Rectal smooth muscle tissue (tissue), 1 donor: ENCODE measurements around the gene ZIC2.

Experiments
- H3K27ac ChIP-seq: one replicate; pipeline ENCODE4 v1.7.0; 2013; ENCODE audit warnings: low read depth, low read length, inconsistent platforms
- H3K27me3 ChIP-seq: one replicate; pipeline ENCODE4 v1.7.0; 2013; ENCODE audit warnings: low read length; ENCODE audit not compliant: control insufficient read depth, insufficient read depth
- H3K36me3 ChIP-seq: one replicate; pipeline ENCODE4 v1.7.0; 2013; ENCODE audit warnings: low read length; ENCODE audit not compliant: control insufficient read depth, insufficient read depth
- H3K4me1 ChIP-seq: one replicate; pipeline ENCODE4 v1.7.0; 2013; ENCODE audit warnings: low read length; ENCODE audit not compliant: control insufficient read depth, insufficient read depth
- H3K4me3 ChIP-seq: one replicate; pipeline ENCODE4 v1.7.0; 2013; ENCODE audit warnings: low read length
- H3K9ac ChIP-seq: one replicate; pipeline ENCODE4 v1.7.0; 2013; ENCODE audit warnings: low read length

ZIC2 gene

DNA sequence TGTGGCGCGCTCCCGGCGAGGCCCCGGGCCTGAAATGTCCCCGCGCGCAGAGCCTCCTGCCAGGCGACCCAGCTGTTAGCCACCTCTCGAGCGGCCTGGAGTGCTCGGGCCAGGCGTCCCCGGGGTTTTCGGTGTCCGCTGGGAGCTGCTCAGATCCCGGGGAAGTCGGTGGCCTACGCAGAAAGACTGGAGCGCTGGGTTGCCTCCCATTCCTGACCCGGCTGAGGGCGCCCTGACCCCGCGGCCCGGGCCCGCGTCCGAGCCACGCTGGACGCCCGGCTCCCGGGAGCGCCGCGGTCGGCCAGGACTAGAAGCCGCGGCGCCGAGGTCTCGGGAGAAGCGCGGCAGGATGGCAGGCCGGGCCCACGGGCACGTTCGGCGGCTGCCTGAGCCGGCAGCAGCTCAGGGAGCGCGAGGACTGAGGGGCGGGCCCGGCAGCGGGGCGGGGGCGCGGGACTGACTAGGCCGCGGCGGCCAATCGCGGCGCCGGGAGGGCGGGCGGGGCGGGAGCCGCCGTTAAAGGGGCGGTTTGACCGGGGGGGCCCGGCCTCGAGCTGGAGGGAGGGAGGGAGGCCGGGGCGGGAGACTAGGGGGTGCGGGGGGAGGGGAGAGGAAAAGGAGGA is 1.3 kb upstream of the ZIC2 start:
- Histone ChIP-seq H3K9ac (no peak overlapping the region), H3K4me3 (peak overlapping the region; percentile 29), H3K27me3 (peaks cover 73% of the 10 kb centered on the region), H3K4me1 (no peaks in the 10 kb centered on the region), H3K27ac (no peak overlapping the region), H3K36me3 (no peaks in the 10 kb centered on the region)

DNA sequence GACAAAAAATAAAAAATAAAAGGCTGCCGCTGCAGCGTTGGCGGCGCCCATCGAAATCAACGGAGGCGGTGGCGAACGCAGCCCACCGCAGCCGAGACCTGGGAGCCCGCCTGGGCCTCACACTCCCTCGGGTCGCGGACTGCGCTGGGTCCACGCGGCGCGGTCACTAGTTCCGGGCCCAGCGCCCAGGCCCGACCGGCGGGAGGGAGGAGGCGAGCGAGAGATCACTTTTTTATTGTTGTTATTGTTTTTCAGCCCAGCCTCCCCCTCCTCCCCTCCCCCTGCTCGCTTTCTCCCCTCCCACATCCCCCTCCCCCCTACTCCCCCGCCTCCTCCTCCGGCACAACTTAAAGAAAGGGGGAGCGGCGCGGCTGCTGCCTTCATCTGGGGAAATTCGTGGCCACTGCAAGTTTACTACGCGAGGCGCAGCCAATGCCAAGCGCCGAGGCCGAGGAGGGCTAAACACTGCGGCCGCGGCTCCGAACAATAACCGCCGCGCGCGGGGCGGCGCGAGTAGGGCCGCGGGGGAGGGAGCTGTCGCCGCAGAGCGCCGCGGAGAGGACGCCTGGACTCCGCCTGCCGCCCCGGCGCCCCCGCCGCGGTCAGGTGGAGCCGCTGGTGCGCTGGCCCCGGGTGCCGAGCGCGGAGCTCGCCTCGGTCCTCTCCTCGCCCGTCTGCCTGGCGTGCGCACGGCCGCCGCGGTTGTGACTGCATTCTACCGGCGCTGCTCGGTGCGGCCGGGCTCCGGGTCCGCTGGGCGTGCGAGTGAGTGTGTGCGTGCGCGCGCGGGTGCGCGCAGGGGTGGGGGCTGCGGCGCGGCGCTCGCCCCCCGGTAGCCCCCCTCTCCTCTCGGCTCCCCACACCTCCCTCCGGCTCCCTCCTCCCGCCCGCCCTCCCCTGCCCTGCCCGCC is 505 bp upstream of the ZIC2 start:
- peak overlapping the region; percentile 46 for H3K4me3 ChIP-seq
- peaks cover 72% of the 10 kb centered on the region for H3K27me3 ChIP-seq

DNA sequence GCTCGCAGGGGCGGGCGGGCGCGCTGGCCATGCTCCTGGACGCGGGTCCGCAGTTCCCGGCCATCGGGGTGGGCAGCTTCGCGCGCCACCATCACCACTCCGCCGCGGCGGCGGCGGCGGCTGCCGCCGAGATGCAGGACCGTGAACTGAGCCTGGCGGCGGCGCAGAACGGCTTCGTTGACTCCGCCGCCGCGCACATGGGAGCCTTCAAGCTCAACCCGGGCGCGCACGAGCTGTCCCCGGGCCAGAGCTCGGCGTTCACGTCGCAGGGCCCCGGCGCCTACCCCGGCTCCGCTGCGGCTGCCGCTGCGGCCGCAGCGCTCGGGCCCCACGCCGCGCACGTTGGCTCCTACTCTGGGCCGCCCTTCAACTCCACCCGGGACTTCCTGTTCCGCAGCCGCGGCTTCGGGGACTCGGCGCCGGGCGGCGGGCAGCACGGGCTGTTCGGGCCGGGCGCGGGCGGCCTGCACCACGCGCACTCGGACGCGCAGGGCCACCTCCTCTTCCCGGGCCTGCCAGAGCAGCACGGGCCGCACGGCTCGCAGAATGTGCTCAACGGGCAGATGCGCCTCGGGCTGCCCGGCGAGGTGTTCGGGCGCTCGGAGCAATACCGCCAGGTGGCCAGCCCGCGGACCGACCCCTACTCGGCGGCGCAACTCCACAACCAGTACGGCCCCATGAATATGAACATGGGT is 599 bp downstream of the ZIC2 start:
- H3K27me3 ChIP-seq, result peaks cover 71% of the 10 kb centered on the region
- H3K36me3 ChIP-seq, result no peaks in the 10 kb centered on the region
- peak overlapping the region; percentile 36 for H3K4me3 ChIP-seq
- no peaks in the 10 kb centered on the region for H3K4me1 ChIP-seq
- no peak overlapping the region for H3K9ac ChIP-seq
- H3K27ac ChIP-seq, result no peak overlapping the region

More for the DNA sequence above, 505 bp upstream of the ZIC2 start:
- no peak overlapping the region for H3K27ac ChIP-seq
- H3K36me3 ChIP-seq, result no peaks in the 10 kb centered on the region
- no peaks in the 10 kb centered on the region for H3K4me1 ChIP-seq
- no peak overlapping the region for H3K9ac ChIP-seq

DNA sequence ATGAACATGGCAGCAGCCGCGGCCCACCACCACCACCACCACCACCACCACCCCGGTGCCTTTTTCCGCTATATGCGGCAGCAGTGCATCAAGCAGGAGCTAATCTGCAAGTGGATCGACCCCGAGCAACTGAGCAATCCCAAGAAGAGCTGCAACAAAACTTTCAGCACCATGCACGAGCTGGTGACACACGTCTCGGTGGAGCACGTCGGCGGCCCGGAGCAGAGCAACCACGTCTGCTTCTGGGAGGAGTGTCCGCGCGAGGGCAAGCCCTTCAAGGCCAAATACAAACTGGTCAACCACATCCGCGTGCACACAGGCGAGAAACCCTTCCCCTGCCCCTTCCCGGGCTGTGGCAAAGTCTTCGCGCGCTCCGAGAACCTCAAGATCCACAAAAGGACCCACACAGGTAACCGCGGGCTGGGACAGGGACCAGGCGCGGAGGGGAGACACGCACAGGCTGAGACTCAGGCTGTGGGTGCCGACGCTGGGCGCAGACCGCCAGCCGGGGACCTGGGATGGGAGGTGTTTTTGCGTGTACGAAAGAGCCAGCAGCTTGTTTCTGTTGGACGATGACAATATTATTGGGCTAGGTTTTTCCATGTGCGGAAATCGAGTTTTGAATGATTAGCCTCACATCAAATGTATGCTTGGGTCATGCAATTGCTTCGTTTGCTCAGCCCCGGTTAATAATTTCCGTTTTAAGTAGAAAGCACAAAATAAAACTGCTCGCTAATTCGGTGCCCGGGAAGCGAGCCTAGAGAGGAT is 1.3 kb downstream of the ZIC2 start:
- Histone ChIP-seq H3K36me3 (no peaks in the 10 kb centered on the region), H3K27ac (no peak overlapping the region), H3K9ac (no peak overlapping the region), H3K4me1 (no peaks in the 10 kb centered on the region), H3K4me3 (no peak overlapping the region), H3K27me3 (peaks cover 70% of the 10 kb centered on the region)

DNA sequence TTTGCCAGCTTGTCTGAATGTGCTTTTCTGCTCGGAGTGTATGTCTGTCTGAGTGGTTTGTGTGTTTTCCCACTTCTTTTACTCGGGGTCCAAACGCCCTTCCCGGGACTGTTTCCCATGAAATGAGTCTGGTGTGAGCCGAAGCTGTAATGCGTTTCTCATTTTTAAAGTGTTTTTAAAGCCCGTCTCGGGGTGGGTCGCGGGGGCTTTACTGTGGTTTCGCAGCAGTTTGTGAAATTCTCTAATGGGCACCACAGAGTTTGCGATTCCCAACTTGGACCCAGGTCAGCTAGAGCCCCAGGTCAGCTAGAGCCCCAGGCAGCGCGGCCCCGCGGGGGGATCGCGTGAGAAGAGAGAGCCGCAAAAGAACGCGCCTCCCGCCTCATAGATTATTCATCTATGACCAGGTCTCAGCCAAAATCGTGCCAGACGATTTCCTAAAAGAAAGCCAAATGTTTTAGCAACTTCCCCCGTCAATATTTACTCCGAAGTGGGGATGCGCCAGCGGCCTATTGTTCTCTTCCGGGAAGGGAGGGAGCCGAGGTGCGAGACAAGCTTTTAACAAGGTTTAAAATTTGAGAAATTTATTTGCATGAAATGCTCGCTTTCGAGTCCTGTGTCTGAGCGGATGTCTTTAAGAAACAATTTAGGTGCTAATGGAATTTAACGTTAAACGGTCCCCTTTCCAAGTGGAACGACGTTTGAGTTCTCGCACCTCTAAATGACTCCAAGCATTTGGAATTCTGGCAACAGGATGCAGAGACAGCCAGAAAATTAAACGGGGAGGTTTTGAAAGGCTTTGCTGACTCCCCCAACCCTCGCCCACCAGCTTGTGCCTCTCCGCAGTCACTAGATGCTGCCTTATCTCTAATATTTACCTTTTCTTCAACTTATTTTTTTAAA is 2.2 kb downstream of the ZIC2 start:
- Histone ChIP-seq H3K27me3 (peaks cover 67% of the 10 kb centered on the region), H3K36me3 (no peaks in the 10 kb centered on the region), H3K27ac (no peak overlapping the region), H3K9ac (no peak overlapping the region), H3K4me3 (no peak overlapping the region), H3K4me1 (no peaks in the 10 kb centered on the region)

DNA sequence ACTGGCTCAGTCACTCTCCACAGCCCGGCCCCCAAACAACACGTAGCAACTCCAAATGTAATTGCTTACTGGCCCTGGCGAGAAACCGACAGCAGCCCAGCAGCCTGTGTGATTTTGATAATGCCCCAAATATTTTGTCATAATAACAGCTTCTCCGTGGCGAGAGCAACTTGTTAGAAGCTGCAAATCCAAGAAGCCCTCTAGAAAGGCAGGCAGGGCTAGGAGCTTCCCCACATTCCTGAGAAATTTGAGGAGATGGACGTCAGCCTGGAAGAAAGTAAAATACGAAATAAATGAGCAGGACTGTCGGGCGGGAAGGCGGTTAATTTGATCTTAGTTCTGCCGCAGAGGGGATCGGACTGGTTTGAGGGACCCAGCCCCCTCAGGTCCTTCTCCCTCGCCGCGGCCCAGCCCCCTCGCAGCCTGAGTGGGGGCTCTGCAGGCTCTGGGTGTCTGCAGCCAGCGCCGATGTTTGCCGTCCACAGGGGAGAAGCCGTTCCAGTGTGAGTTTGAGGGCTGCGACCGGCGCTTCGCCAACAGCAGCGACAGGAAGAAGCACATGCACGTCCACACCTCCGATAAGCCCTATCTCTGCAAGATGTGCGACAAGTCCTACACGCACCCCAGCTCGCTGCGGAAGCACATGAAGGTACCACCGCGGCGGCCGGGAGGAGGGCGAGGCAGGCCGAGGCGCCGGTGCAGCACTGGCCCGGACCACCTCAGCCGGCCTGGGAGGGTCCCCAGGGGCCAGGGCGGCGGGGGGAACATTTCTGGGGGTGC is 3.1 kb downstream of the ZIC2 start:
- Histone ChIP-seq H3K4me1 (no peaks in the 10 kb centered on the region), H3K9ac (no peak overlapping the region), H3K27ac (no peak overlapping the region), H3K4me3 (no peak overlapping the region), H3K36me3 (no peaks in the 10 kb centered on the region), H3K27me3 (peaks cover 67% of the 10 kb centered on the region)

DNA sequence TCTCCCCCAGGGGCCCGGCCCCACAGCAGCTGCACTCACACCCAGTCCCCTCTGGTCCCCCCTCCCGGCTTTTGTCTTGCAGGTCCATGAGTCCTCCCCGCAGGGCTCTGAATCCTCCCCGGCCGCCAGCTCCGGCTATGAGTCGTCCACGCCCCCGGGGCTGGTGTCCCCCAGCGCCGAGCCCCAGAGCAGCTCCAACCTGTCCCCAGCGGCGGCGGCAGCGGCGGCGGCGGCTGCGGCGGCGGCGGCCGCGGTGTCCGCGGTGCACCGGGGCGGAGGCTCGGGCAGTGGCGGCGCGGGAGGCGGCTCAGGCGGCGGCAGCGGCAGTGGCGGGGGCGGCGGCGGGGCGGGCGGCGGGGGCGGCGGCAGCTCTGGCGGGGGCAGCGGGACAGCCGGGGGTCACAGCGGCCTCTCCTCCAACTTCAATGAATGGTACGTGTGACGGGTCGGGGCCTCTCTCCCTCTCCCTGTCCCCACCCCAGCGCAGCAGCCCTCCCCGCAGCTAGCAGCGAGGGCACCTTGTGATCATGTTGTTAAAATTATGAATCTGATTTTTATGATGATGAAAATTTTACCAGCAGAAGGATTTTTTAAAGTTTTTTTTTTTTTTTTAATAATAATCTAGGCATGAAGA is 3.8 kb downstream of the ZIC2 start:
- Histone ChIP-seq H3K27ac (no peak overlapping the region), H3K27me3 (peaks cover 68% of the 10 kb centered on the region), H3K36me3 (no peaks in the 10 kb centered on the region), H3K4me1 (no peaks in the 10 kb centered on the region), H3K9ac (no peak overlapping the region), H3K4me3 (no peak overlapping the region)

DNA sequence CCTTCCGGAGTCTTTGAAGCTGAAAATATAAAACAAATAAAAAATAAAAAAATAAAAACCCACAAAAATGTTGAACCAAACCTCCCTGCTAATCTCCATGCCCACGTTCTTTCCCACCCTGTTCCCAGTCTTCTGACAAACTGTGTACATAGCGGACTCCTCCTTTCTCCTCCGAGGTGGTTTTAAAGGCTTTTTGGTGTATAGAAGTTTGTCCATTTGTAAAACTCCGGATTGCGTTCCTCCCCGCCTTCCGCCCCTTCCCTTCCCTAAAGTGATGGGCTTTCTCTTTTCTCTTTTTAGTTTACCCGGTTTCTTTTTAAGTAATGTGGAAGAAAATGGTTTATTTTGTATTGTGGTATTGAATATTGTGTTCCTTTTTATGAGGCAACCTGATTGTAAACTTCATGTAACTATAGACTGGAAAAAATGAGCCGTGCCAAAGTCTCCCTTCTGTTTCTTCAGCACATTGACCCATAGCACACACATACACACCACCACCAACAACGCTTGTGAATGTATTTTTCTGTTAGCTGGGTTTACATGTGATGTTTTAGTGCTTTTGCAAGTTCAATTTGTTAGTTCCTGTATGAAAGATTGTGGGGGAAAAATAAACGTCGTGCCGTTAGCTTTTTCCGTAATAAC is 4.4 kb downstream of the ZIC2 start:
- H3K4me1 ChIP-seq, result no peaks in the 10 kb centered on the region
- H3K27me3 ChIP-seq, result peaks cover 75% of the 10 kb centered on the region
- no peak overlapping the region for H3K4me3 ChIP-seq
- no peaks in the 10 kb centered on the region for H3K36me3 ChIP-seq
- no peak overlapping the region for H3K9ac ChIP-seq
- H3K27ac ChIP-seq, result no peak overlapping the region

DNA sequence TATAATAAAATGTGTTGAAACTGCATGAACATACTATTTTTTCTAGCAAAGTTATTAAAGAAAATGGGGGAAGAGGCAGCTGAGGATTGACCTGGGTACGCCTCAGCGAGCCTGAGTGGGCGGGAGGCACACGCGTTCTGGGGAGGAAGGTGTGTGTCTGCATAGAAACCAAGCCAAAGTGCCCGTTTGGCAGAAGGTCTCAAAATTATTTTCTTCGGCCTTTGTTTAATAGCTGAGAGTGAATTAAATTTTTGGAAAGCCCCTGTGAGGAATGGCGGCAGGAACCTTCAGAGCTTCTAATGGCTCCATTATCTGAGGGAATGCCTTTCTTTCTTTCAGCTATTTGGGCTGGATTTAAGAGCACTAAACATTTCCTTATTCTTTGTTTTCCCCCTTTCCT is 5.2 kb downstream of the ZIC2 start:
- Histone ChIP-seq H3K36me3 (no peaks in the 10 kb centered on the region), H3K27ac (no peak overlapping the region), H3K4me1 (no peaks in the 10 kb centered on the region), H3K9ac (no peak overlapping the region), H3K4me3 (no peak overlapping the region), H3K27me3 (peaks cover 78% of the 10 kb centered on the region)

DNA sequence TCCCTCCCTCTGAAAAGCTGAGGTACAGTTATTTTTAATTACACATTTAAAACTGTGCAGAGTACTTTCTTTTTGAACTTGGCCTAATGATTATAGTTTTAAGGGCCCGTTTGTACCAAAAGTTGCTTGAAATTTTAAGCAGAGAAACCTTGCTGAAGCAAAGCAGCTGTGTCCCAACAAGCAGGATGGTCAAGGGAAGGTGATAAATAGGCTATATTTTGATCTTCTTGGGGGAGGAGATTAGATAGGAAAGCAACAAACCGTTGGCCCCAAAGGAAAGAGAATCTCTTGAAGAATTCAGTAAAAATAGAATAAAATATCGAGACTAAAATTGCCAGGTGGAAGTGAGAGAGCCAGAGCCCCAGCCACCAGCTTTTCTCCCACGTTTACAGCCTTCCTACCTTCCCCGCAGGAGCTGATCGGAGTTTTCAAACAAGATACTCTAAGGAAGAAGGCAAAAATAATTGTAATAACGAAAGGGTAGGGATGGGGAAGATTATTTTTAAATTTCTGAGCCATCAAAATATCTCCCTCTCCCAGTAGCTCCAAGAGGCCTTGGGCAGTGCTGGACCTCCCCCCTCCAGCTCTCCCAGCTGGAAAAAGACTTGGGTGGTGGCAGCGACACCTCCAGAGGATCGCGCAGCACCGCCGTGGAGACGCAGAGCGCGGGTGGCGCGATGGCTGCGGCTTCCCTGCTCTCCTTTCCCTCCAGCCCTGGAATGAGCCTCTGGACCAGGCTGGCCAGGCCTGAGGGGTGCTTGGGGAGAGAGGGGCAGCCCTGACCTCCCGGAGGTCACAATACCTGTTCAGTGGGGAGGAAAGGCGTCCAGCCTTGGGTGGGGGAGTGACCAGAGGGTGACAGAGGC is 5.8 kb downstream of the ZIC2 start:
- no peak overlapping the region for H3K4me3 ChIP-seq
- H3K27me3 ChIP-seq, result peaks cover 84% of the 10 kb centered on the region
- no peaks in the 10 kb centered on the region for H3K4me1 ChIP-seq
- H3K36me3 ChIP-seq, result no peaks in the 10 kb centered on the region
- no peak overlapping the region for H3K9ac ChIP-seq
- H3K27ac ChIP-seq, result no peak overlapping the region
